Measurements from ENCODE around the gene MRAP2. TPM values are rescaled to one million over a fixed set of nuclear protein-coding genes. Genes with fewer than 3 reads are reported as not detected.
"Not testable (repeated sequence)": the region's sequence is repeated elsewhere in the genome, so short reads cannot be mapped to it uniquely, and the experiment has no call there.

The MRAP2 gene
- total RNA-seq, 2 experiments from 2014 or later = not detected

- Histone ChIP-seq H3K79me2 (ENCODE audit: insufficient read depth, low read depth, low read length) (no peaks in the 10 kb centered on the region), H3K27ac (ENCODE audit: low read depth, low read length, poor library complexity, severe bottlenecking) (no peak overlapping the region), H2AFZ (ENCODE audit: low read length) (no peak overlapping the region), H3K4me2 (ENCODE audit: low read length) (no peak overlapping the region), H3K4me1 (ENCODE audit: insufficient read depth, low read length, poor library complexity, severe bottlenecking) (peaks cover 8% of the 10 kb centered on the region), H4K20me1 (ENCODE audit: insufficient read depth, low read length) (no peaks in the 10 kb centered on the region), H3K9me2 (ENCODE audit: insufficient read depth, low read length) (no peaks in the 10 kb centered on the region), H3K36me3 (ENCODE audit: insufficient read depth, low read length) (no peaks in the 10 kb centered on the region), H3K4me3 (ENCODE audit: low read depth, low read length, poor library complexity, severe bottlenecking) (no peak overlapping the region), H3K9me3 (ENCODE audit: low read length) (no peaks in the 10 kb centered on the region)
- BruUV-seq (replicated peaks) = no TSS peak
- intact Hi-C loops (cut with micrococcal nuclease; ENCODE audit: unreplicated experiment) = no loop called here
- ChIA-PET CTCF (ENCODE audit: unreplicated experiment) (no interaction called here), POLR2A (no interaction called here)
- TF ChIP-seq EZH2phosphoT487 (IDR thresholded peaks at IDR 0.05; ENCODE audit: borderline replicate concordance, low read depth, low read length) = no peak
- TF ChIP-seq, protein P1, sequence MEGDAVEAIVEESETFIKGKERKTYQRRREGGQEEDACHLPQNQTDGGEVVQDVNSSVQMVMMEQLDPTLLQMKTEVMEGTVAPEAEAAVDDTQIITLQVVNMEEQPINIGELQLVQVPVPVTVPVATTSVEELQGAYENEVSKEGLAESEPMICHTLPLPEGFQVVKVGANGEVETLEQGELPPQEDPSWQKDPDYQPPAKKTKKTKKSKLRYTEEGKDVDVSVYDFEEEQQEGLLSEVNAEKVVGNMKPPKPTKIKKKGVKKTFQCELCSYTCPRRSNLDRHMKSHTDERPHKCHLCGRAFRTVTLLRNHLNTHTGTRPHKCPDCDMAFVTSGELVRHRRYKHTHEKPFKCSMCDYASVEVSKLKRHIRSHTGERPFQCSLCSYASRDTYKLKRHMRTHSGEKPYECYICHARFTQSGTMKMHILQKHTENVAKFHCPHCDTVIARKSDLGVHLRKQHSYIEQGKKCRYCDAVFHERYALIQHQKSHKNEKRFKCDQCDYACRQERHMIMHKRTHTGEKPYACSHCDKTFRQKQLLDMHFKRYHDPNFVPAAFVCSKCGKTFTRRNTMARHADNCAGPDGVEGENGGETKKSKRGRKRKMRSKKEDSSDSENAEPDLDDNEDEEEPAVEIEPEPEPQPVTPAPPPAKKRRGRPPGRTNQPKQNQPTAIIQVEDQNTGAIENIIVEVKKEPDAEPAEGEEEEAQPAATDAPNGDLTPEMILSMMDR (conservative IDR thresholded peaks at IDR 0.05; ENCODE audit: low read length) = no peak
- DNase-seq (ENCODE audit: low spot score) = no peak
Measured at GRCh38 chr6:84095156-84095555, 61.6 kb downstream of the MRAP2 start.

DNA sequence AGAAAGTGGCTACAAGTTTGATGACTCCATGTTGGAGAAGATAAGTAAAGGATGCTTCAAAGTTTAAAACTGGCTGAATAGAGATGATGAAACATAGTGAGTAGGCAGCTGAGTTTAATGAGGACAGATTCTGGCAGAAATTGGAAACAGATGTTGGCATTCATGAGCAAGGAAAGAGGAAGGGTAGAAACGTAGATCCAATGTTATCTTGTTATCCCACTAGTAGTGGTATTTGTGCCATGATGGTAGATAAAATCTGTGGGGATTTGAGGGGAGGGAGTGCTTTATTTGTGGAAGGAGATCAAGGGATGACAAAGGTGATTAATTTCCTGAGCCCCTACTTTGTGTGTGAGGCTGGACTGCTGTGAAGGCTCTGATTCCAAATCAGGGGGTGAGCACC lies 69.5 kb downstream of the MRAP2 start:
- intact Hi-C loops (cut with micrococcal nuclease; ENCODE audit: unreplicated experiment) = no loop called here
- no peaks in the 10 kb centered on the region for H3K79me2 ChIP-seq (ENCODE audit: insufficient read depth, low read depth, low read length)
- POLR2A ChIA-PET = interaction anchor here (0.7 kb wide), 1 partner anchor 1971 kb away, joined by 3 read pairs; no protein-coding TSS in a partner anchor
- H3K9me3 ChIP-seq (ENCODE audit: low read length) = no peaks in the 10 kb centered on the region
- H3K4me1 ChIP-seq (ENCODE audit: insufficient read depth, low read length, poor library complexity, severe bottlenecking) = no peaks in the 10 kb centered on the region
- H3K4me2 ChIP-seq (ENCODE audit: low read length) = no peak overlapping the region
- H3K27ac ChIP-seq (ENCODE audit: low read depth, low read length, poor library complexity, severe bottlenecking) = no peak overlapping the region
- H3K4me3 ChIP-seq (ENCODE audit: low read depth, low read length, poor library complexity, severe bottlenecking) = no peak overlapping the region
- CTCF ChIA-PET (ENCODE audit: unreplicated experiment) = no interaction called here
- no TSS peak for BruUV-seq (replicated peaks)
- DNase-seq (ENCODE audit: low spot score) = no peak
- no peaks in the 10 kb centered on the region for H3K36me3 ChIP-seq (ENCODE audit: insufficient read depth, low read length)
- no peaks in the 10 kb centered on the region for H3K9me2 ChIP-seq (ENCODE audit: insufficient read depth, low read length)
- no peaks in the 10 kb centered on the region for H4K20me1 ChIP-seq (ENCODE audit: insufficient read depth, low read length)
- H2AFZ ChIP-seq (ENCODE audit: low read length) = no peak overlapping the region
- no peak for TF ChIP-seq EZH2phosphoT487 (IDR thresholded peaks at IDR 0.05; ENCODE audit: borderline replicate concordance, low read depth, low read length)

GRCh38 chr6:84105215-84105924 lies 71.8 kb downstream of the MRAP2 start:
- POLR2A ChIA-PET; H3K4me3 ChIP-seq (ENCODE audit: low read depth, low read length, poor library complexity, severe bottlenecking); H3K9me2 ChIP-seq (ENCODE audit: insufficient read depth, low read length); H3K4me1 ChIP-seq (ENCODE audit: insufficient read depth, low read length, poor library complexity, severe bottlenecking); BruUV-seq (replicated peaks); intact Hi-C loops (cut with micrococcal nuclease; ENCODE audit: unreplicated experiment); H4K20me1 ChIP-seq (ENCODE audit: insufficient read depth, low read length); H3K4me2 ChIP-seq (ENCODE audit: low read length); H3K9me3 ChIP-seq (ENCODE audit: low read length); CTCF ChIA-PET (ENCODE audit: unreplicated experiment); H3K79me2 ChIP-seq (ENCODE audit: insufficient read depth, low read depth, low read length); DNase-seq (ENCODE audit: low spot score); H3K27ac ChIP-seq (ENCODE audit: low read depth, low read length, poor library complexity, severe bottlenecking); H2AFZ ChIP-seq (ENCODE audit: low read length); H3K36me3 ChIP-seq (ENCODE audit: insufficient read depth, low read length): not testable (repeated sequence)

Data from OCI-LY7 (cell line).